ENCODE data around the gene CD226. TPM values are rescaled to one million over a fixed set of nuclear protein-coding genes. Genes with fewer than 3 reads are reported as not detected.
"Not testable (repeated sequence)": the region's sequence is repeated elsewhere in the genome, so short reads cannot be mapped to it uniquely, and the experiment has no call there.

Gene CD226
- total RNA-seq, 1 donor from 2014 or later: not detected

- Histone ChIP-seq H3K4me3 (ENCODE audit: low read depth, low read length) (no peak overlapping the region), H3K27me3 (ENCODE audit: control insufficient read depth, insufficient read depth, low read length) (no peaks in the 10 kb centered on the region), H3K36me3 (ENCODE audit: control insufficient read depth, insufficient read depth, low read length) (no peaks in the 10 kb centered on the region)
- DNase-seq (ENCODE audit: low read depth): no peak
- TF ChIP-seq CTCF (IDR thresholded peaks at IDR 0.05; ENCODE audit: insufficient read depth, low read length, poor library complexity, severe bottlenecking): no peak
These were observed 67.6 kb downstream of the CD226 start for GRCh38 chr18:69880083-69880482.

- H3K36me3 ChIP-seq (ENCODE audit: control insufficient read depth, insufficient read depth, low read length); H3K4me3 ChIP-seq (ENCODE audit: low read depth, low read length); DNase-seq (ENCODE audit: low read depth); H3K27me3 ChIP-seq (ENCODE audit: control insufficient read depth, insufficient read depth, low read length): not testable (repeated sequence)
These were observed 68.6 kb downstream of the CD226 start for GRCh38 chr18:69879051-69879450.

GRCh38 chr18:69878213-69878933 lies 69.3 kb downstream of the CD226 start:
- H3K27me3 ChIP-seq (ENCODE audit: control insufficient read depth, insufficient read depth, low read length): no peaks in the 10 kb centered on the region
- H3K36me3 ChIP-seq (ENCODE audit: control insufficient read depth, insufficient read depth, low read length): no peaks in the 10 kb centered on the region
- no peak for TF ChIP-seq CTCF (IDR thresholded peaks at IDR 0.05; ENCODE audit: insufficient read depth, low read length, poor library complexity, severe bottlenecking)
- no peak for DNase-seq (ENCODE audit: low read depth)
- no peak overlapping the region for H3K4me3 ChIP-seq (ENCODE audit: low read depth, low read length)

GRCh38 chr18:69876490-69876889 lies 71.2 kb downstream of the CD226 start:
- no peak for TF ChIP-seq CTCF (IDR thresholded peaks at IDR 0.05; ENCODE audit: insufficient read depth, low read length, poor library complexity, severe bottlenecking)
- DNase-seq (ENCODE audit: low read depth): no peak
- no peaks in the 10 kb centered on the region for H3K27me3 ChIP-seq (ENCODE audit: control insufficient read depth, insufficient read depth, low read length)
- H3K36me3 ChIP-seq (ENCODE audit: control insufficient read depth, insufficient read depth, low read length): no peaks in the 10 kb centered on the region
- no peak overlapping the region for H3K4me3 ChIP-seq (ENCODE audit: low read depth, low read length)

GRCh38 chr18:69874058-69874457 lies 73.6 kb downstream of the CD226 start:
- TF ChIP-seq CTCF (IDR thresholded peaks at IDR 0.05; ENCODE audit: insufficient read depth, low read length, poor library complexity, severe bottlenecking): no peak
- Histone ChIP-seq H3K36me3 (ENCODE audit: control insufficient read depth, insufficient read depth, low read length) (no peaks in the 10 kb centered on the region), H3K4me3 (ENCODE audit: low read depth, low read length) (no peak overlapping the region), H3K27me3 (ENCODE audit: control insufficient read depth, insufficient read depth, low read length) (no peaks in the 10 kb centered on the region)
- DNase-seq (ENCODE audit: low read depth): no peak

GRCh38 chr18:69872661-69873060 lies 75.0 kb downstream of the CD226 start:
- Histone ChIP-seq H3K4me3 (ENCODE audit: low read depth, low read length) (no peak overlapping the region), H3K27me3 (ENCODE audit: control insufficient read depth, insufficient read depth, low read length) (no peaks in the 10 kb centered on the region), H3K36me3 (ENCODE audit: control insufficient read depth, insufficient read depth, low read length) (no peaks in the 10 kb centered on the region)
- DNase-seq (ENCODE audit: low read depth): no peak
- TF ChIP-seq CTCF (IDR thresholded peaks at IDR 0.05; ENCODE audit: insufficient read depth, low read length, poor library complexity, severe bottlenecking): no peak

All from kidney epithelial cell (primary cell).